HG02759 (cell line): ENCODE measurements around the gene ABCB6.
"Not testable (repeated sequence)": the region's sequence is repeated elsewhere in the genome, so short reads cannot be mapped to it uniquely, and the experiment has no call there.

Experiments used
- ATAC-seq: cut with Tn5 transposase; IDR thresholded peaks from one replicate; pipeline ENCODE4 v1.9.1; 2021; ENCODE audit warnings: mild to moderate bottlenecking, moderate library complexity; ENCODE audit not compliant: unreplicated experiment

The ABCB6 gene

DNA sequence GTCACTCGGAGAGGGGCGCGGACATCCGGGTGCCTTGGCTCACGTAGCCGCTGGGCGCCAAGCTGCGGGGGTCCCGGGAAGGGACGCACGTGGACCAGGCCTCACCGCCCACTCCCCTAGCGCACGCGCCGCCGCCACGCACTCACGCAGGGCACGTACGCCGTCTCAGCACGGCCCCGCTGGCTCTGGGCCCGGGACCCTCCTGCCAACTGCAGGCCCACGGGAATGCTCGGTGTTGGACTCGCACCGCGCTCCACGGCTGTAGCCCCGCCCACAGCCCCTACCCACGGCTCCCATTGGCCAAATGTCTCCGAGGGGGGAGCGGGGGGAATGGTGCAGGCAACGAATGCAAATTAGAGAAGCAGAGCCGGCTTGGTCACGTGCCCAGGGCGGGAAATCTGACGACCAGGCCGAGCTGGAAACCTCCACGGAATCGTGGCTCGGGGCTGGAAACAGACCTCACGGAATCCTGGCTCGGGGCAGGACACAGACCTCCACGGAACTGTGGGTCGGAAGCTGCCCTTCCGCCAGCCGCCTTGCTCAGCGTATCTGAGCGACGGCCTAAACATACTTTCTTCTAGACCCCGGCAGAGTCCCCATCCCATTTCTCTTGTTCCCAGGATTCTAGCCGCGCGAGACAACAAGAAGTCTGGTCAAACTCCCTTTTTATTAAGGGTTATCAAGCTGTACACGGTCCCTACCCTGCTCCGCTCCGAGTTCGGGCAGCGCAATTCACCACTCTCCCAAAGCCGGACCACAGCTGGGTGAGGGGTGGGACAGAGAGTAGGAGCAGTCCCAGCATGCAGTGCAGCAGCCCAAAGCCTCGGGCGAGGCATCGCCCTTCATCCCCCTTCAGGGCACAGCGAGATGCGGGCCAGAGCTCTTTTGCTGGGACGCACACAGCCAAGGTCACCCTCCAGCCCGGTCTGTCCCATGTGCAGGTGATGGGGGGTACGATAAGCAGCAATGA lies at the start of gene ABCB6:
ABCB6 (minus strand) TSS at position 227 of the 970 bp plus-strand sequence. CDS start 285 bp downstream, outside the sequence.
- ATAC-seq: peak; percentile 79

DNA sequence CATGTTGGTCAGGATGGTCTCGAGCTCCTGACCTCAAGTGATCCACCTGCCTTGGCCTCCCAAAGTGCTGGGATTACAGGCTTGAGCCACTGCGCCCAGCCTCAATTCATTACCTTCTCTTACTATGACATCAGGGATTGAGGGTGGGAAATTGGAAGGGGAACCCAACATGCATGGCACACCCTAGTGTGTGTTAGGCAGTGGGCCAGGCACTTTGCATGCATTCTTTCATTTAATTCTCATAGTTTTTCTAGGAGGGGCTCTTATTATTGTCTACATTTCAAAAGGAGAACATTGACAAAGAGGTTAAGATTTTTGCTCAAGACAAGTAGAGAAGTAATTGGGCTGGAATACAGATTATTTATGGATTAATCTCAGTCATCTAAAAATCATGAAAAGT lies 49.5 kb upstream of the ABCB6 start:
- ATAC-seq: no peak

DNA sequence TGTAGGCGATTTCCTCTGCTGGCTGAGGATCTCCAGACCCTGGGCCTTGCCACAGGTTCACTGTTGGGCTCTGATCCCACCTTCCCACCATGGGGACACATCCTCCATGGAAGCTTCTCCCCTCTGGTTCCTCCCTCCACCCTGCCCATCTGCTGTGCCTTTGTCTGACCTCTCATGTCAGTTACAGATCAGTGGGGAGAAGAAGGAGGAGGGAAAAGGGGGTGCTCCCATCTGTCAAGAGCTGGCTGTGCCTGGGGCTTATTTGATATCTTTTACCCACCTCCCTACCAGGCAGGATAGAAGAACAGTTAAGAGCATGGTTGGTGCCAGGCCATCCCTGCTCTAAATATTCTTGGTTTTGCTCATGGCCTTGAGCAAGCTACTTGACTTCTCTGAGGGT lies 48.1 kb upstream of the ABCB6 start:
- ATAC-seq: no peak

DNA sequence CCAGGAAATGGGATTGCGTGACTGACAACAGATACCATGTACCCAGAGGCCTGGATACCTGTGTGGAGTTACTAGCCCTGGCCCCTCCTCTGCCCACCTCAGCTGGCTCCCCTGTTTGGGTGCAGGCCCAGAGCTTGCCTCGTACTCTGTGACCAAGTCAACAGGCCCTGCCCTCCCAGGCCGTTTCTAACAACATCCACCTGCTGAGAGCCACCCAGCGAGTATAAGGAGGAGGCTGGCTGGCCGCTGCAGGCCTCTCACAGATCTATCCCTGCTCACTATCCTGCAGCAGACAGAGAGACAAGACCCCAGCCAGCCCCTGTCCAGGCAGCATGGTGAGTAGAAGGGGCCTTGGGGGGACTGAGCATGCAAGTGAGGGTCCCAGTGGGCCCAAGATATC lies 47.5 kb upstream of the ABCB6 start:
- no peak for ATAC-seq

DNA sequence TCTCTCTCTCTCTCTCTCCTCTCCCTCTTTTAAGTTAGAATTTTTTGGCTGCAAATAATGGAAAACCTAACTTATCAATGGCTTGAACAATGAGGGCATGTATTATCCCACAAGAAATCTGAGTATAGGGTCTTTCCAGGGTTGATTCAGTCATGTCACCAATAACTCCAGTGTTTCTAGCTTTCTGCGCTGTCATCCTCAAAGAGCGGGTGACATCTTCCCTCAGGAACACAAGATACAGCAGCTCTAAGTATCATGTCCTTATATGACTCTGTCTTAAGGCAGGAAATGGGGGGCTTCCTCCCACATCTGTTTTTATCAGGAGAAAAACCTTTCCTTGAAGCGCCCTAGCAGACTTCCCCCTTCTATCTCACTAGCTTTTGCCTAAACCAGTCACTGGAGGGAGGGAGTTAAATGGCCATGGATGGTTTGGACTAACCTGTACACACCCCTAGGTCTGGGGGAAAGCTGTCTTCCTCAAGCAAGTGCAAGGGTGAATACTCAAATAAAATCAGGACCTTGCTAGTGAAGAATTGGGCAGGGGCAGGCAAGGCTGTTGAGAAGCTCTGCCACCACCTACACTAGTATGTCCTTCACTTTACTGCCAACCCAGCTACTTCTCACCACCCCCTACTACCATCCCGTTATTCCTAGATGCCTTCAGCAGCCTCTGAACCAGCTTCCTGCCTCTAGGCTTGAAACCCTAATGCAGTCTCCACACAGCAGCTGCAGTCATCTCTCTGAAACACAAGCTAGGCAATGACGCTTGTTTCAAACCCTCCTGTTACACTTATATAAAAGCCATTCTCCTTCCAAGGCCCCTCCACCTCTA lies 42.5 kb upstream of the ABCB6 start:
- ATAC-seq: no peak

DNA sequence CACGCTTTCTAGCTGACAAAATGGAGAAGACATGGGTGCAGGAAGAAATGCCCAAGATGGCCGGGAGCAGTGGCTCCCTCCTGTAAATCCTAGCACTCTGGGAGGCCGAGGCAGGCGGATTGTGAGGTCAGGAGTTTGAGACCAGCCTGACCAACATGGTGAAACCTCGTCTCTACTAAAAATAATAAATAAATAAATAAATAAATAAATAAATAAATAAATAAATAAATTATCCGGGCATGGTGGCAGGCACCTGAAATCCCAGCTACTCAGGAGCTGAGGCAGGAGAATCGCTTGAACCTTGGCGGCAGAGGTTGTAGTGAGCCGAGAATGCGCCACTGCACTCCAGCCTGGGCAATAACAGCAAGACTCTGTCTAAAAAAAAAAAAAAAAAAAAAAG lies 40.2 kb upstream of the ABCB6 start:
- ATAC-seq: not testable (repeated sequence)

DNA sequence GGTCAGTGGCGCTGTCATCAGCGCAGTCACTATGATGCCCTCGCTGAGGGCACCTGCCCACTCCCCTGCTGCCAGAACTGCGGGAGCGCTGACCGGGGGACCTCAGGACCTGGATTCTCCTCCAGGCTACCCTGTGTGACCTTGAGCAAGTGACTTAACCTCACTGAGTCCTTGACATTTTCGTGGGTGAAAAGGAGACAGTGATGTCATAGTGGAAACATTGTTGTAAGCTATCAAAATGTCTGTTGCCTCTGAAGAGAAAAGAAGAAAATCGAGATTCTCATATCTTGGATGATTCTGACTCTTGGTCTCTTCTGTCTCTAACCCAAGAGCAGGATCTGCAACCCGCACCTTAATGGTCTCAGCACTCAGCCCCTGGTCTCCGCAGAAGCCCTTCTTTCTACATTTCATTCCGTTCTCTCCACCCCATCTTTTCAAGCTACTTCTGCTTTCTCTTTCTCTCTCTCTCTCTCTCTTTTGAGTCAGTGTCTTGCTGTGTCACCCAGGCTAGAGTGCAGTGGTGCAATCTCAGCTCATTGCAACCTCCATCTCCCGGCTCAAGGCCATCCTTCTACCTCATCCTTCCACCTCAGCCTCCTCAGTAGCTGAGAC lies 35.9 kb upstream of the ABCB6 start:
- ATAC-seq: peak; percentile 24

DNA sequence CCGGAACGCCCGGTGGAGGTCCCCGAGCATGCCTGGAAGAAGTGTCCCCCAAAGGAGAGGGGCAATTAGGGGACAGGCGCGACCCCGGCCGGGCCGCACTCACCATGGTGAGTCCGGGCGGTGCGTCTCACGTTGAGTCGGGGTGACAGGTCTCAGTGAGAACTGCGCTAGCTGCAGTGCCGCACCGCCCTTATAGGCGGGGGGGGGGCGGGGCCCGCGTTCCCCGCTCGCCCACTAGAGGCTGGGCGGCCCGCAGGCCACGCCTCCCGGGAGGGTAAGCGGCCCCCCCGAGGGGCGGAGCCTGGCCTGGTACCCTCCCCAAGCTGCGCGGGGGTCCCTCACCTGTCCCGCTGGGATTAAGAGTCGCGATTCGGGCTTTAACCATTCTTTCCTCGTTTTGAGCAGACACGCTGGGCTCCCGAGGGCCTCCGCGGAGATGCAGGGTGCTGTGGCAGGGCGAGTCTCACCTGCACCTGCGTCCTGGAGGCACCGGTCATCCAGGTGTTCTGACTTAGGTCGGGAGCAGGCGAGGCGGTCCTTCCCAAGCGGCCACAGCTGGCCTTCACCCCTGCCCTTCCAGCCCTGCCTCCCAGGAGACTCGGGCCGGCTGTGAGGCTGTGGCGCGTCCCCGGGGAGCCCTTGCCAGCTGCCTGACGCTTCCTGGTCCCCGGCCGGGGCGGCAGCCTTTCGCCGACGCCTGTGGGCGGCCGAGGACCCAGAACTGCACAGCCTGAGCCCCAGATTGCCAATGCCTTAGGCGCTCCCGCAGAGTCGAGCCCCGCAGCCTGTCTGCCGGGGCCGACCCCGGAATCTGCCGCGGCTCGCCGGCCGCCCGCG lies 35.2 kb upstream of the ABCB6 start, which contains the start of gene TUBA4A:
TUBA4A (minus strand) TSS at position 166 of the 837 bp plus-strand sequence; CDS start at position 106, 60 bp downstream.
- ATAC-seq: peak; percentile 58

DNA sequence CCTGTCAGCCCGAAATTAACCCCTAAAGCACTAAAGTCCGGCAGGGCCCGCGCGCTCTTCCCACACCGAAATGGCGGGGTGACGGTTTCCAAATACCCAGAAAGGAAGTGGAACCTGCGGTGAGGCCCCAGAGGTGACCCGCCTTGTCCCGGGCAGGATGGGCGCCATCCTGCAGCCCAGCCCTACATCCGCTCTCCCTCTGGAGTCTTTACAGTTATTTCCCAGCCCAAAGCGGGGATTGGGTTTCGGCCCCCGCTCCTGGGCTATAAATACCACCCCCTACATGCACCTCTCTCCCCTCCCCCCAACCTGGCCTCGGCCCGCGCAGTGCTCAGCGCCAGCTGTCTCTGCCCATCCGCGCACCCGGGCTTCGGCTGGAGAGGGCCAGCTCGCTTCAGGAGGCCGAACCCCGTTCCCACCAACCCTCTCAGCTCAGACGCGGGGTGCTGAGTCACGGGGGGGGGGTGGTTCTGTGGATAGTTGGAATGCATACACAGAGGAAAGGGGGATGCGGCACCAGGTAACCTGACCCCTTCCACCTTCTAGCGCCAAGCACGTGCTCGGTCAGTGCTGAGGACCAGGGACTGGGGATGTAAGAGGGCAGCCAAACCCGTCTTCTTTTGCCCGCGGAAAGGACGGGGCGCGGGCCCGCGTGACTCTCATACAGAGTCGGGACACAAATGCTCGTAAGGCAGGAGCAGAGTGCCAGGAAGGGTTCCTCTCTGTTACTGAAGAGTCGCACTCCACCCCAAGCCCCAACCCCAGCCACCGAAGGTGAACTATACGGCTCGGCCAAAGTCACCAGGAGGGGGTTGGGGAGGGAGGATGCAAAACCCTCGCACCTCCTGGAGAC lies 34.4 kb upstream of the ABCB6 start, which contains the start of gene TUBA4B:
TUBA4B (plus strand) TSS at position 344 of the 853 bp plus-strand sequence; CDS start at position 509, 165 bp downstream.
- peak; percentile 11 for ATAC-seq

DNA sequence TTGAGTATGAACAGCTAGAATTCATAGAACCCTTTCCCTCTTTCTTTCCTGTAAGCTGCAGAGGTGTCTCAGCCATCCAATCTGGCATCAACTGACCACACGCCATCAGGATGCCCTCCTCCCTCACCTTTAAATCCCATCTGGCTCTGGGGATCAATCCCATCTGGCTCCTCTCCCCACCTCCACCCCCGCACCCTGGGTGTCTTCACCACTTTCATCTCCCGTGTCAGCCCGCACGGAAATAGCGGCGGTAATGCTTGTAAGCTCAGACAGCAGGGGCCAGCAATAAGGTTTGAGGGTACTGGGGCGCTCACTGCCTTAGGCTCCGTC lies 33.8 kb upstream of the ABCB6 start:
- no peak for ATAC-seq

DNA sequence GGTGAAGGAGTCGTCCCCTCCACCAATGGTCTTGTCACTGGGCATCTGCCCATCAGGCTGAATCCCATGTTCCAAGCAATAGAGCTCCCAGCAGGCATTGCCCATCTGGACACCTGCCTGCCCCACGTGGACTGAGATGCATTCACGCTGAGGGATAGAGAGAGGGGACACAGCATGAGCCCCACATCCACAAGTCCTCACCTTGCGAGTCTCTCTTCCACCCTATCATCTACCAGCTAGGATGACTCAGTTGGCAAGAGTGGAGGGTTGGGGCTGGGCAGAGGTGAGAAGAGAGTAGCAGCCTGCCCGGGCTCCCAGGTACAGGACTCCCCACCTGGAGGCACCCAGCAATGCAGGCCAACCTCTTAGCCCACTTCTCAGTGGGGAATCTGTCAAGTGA lies 33.3 kb upstream of the ABCB6 start:
- no peak for ATAC-seq

DNA sequence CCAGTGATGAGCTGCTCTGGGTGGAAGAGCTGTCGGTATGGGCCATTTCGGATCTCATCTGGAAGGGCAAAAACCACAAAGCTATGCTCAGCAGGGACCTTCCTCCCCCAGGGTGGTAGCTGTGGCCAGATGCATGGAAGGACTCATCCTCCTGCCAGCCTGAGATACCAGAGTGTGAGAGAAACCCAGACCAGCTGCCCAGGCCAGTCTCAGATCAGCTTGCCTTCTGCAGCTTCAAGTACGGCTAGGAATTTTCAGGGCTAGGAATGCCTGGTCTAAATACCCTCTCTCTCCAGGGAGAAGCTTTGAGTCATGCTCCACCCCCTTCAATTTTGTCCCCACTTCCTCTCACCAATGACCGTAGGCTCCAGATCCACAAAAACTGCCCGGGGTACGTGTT lies 32.9 kb upstream of the ABCB6 start:
- ATAC-seq: no peak

DNA sequence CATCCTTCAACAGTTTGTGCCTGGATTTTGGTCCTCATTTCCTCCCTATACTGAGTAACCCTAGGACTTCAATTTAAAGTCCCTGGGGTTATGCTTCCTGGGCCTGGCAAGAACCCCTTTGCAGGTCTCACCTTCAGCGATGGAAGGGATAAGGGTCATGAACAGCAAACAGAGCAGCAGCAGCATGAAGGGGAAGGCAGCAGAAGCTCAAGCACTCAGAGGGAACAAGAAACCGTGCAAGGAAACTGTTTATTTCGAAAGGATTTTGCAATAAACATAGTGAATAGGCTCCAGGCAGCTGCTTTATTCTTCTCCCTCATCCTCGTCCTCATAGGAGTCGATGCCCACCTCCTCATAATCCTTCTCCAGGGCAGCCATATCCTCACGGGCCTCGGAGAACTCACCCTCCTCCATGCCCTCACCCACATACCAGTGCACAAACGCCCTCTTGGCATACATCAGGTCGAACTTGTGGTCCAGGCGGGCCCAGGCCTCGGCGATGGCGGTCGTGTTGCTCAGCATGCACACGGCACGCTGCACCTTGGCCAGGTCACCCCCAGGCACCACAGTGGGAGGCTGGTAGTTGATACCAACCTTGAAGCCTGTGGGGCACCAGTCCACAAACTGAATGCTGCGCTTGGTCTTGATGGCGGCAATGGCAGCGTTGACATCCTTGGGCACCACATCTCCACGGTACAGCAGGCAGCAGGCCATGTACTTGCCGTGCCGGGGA lies 31.5 kb upstream of the ABCB6 start:
- no peak for ATAC-seq

DNA sequence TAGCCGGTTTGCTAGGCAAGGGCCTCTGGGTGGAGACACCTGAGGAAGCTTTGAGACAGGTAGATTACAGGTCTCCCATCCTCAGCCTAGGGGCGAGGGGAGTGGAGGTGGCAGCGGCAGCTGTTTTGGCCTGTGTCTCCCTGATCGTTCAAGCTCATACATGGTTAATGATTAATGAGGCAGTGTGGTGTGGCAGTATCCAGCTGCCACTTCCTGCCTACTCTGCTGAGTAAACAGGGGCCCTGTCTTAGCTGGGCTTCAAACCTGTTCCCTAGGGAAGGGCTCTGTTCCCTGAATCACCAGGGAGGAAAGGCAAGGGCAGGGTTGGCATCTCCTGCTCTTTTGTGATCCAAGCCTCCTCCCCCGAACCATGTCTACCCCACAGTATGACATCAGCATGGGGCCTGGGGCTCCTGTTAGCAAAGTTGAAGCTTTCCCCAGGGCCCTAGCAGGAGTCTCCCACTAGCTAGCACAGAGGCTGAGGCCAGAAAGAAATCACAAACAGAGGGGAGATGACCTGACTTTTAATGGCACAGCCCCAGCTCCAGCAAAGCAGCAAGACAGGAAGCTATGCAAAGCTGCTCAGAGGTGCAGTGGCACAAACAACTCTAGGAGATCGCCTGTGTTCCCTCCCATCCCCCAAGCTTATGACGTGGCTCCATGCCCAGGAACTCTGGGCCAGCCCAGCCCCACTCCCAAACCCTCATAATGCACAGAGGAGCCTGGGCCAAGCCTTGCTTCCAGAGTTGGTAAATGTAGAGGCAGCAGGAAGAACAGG lies 30.6 kb upstream of the ABCB6 start:
- ATAC-seq: peak; percentile 52

DNA sequence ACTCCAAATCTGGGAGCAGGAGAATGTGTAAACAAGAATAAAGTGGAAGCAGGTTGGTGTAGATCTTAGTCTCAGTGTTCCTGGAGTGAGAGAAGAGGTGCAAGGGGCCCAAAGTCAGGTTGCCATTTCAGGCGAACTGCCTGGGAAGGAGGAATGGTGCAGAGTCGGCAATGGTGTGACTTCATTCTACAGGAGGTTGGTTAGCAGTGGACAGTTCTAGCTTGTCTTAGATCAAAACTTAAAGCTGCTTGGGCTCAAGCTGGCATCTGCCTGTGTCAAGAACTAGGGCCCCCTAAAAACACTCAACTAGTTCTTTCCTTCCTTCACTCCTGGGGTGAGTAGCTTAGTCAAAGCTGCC lies 30.1 kb upstream of the ABCB6 start:
- no peak for ATAC-seq

DNA sequence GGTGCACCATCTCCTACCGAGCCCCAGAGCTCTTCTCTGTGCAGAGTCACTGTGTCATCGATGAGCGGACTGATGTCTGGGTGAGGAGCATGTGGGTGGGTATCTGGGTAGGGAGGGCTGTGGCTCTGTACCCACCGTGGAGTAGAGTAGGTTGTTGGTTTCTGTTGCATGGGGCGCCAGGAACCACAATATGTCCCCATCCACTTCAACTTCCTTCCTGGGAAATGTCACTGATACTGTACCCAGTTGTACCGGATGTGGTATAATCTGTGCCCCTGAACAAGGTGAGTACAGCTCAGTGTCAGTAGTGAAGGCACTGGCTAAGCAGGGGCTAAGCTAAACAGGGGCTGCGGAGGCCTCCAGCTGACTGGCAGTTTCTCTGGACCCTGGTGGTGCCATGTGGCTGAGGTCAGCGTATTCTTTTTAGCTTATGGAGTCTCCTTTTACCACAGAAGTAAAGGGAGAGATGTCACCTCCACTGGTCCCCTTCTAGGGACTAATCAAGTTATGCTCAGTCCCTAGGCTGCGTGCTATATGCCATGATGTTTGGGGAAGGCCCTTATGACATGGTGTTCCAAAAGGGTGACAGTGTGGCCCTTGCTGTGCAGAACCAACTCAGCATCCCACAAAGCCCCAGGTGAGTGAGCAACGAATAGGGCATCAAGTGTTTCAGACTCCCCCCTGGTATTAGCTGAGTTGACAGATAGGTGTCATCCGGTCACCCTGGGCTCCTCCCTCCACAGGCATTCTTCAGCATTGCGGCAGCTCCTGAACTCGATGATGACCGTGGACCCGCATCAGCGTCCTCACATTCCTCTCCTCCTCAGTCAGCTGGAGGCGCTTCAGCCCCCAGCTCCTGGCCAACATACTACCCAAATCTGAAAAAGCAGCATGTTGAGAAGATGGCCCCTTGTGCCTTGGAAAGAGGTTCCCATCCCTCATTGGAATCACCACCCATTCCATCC lies 29.2 kb upstream of the ABCB6 start:
- ATAC-seq: no peak

DNA sequence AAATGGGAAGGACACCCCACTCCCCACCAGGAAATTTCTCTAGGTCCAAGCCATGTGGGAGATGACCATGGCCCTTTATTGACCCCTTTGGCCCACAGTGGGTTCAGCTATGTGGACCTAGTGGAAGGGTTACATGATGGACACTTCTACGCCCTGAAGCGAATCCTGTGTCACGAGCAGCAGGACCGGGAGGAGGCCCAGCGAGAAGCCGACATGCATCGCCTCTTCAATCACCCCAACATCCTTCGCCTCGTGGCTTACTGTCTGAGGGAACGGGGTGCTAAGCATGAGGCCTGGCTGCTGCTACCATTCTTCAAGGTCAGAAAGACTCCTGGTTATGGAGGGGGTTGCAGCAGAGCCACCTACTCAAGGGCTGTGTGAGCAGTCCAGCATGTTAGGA lies 27.8 kb upstream of the ABCB6 start:
- no peak for ATAC-seq
